HG03108 (cell line): ENCODE data around the gene CLEC16A.

Experiments used
- ATAC-seq: cut with Tn5 transposase; IDR thresholded peaks from one replicate; pipeline ENCODE4 v1.9.1; 2021; ENCODE audit warnings: moderate library complexity; ENCODE audit not compliant: unreplicated experiment

Gene CLEC16A

DNA sequence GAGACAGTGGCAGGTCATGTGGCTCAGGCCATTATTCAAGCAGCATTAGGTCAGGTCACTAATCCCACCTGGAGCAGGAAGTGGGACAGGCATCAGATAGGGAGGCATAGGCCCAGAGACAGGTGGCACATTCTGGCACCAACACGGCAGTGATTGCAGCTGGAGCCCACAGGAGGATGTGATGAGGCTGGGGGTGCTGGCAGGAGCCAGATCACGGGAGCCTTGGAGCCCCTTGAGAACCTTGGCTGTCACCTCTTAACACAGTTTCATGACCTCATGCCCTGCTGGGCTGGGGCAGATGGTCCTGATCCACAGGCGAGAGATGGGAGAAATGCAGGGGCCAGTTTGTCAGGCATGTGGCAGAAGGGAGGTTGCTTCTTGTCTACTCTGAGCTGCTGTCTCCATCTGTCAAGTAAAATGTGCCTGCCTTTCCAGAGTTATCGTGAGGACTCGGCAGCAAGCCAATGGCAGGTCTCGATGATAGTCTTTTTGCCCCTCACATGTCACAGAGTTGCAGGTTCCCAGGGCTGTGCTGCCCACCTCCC, 109.6 kb downstream of the CLEC16A start:
- no peak for ATAC-seq

DNA sequence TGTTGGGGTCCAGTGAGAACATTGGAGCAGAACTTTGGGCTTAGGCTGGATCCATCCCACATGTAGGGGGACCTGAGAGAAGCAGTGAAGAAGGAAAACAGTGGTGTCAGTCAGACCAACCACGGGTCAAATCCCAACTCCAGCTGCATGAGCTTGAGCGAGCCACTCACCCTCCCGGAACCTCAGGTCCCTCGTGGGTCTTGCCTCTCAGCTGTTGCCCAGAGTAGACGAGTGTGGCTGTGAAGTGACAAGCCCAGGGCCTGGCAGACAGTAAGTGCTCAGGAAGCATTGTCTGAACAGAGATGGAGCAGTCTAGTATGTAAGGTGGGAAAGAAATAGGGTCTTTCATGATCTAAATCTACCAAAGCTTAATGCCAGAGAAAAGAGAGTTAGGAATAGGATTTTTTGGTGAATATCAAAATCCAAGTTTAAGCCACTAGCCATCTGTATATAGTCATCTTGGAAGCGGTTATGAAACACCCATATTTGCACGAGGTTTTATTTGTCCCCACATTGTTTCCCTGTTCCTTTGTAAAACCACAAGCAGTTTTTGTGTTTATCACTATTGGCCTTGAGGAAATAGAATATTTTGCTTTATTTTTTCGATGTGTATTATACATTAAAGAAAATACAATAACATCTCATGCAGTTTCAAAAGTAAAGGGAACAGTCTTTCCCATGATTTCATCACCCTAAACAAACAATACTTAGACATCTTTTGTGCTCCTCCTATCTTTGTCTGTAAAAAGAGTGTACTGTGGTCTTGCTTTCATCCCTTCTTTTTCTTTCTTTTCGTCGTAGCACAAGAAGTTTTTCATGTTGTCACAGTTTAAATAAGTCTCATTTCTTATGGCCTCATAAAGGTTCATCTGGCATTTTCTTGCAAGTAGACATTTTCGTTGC, 112.0 kb downstream of the CLEC16A start:
- ATAC-seq, result no peak

DNA sequence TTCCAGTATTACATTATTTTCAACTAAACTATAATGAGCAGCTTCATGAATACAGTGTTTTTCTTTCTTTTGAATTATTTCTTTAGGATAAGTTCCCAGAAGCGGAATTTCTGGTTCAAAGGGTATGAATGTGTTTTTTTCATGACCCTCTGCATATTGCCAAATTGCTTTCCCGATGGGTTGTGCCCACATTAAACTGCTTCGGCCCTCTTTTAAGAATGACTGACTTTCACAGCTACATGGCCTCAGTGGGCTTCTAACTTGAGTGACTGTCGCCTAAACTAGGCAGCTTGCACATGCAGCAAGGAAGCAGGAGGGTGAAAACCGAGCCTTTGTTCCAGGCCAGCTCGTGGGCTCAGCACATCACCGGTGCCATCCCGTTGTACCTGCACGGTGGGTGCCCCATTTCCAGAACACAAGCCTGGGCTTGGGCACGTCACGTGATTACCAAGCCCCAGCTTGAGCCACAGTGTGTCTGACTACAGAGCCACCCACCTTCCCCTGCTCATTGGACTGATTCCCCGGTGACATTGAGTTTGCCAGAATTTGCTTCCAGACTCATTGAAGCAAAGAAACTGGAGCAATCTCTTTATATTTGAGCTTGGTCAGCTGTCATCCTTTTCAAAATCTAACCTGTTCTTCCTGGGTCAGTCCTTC, 112.8 kb downstream of the CLEC16A start:
- no peak for ATAC-seq

DNA sequence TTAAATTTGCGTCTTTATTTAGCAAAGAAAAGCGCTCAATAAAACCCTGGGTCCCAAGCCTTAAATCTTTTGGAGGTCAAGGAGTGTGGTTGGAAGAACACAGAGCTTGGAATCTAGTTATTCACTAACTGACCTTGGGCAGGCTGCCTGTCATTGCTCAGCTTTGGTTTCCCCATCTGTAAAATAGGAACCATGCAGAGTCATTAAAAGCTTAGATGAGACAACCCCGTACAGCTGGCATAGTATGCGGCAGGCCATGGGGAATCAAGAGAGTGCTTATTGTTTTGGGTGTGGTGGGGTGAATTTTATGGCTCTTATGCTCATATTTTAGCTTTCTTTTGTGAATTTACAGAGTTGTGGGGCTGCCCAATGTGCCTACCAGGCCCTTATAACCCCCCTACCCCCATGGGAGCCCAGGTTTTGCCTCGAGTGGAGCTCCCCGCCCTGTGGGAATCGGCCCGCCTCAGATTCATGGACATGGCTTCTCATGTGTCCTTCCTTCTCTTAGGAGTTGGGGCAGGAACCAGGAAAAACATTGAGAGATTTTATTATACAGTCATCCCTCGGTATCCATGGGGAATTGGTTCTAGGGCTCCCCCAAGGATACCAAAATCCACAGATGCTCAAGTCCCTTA, 113.5 kb downstream of the CLEC16A start:
- ATAC-seq, result no peak

DNA sequence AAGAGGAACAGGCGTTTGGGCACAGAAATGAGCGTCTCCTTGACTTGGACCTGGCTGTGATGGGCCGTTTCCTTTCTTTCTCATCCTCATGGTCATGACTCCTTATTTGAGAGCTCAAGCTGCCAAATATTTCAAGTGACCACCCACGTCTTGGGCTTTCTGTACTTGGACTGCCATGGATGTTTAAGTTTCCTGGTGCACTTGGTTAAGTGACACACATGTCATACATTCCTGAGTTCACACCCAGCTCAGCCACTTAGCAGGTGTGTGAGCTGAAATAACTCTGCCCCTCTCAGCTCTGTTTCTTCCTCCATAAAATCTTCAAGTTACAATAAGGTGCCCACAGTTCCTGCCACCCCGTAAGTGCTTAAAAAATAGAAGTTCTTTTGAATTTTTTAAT, 114.5 kb downstream of the CLEC16A start:
- ATAC-seq, result no peak

DNA sequence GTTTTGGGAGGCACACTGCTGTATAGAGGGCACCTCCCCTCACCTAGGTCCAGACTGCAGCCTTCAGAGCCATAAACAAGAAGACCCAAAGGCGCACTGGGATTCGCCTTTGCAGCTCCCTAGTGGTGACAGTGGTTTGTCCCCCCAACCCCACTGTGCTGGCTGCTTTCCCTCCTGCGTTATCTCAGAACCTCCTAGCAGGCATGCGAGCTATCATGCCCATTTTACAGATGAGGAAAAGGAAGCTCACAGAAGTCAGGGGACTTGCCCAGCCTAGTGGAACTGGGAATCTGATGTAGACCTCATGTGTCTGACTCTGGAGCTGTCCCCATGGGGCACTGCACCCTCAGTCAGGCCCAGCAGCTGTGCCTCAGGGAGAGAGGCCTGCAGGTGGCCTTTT, 115.2 kb downstream of the CLEC16A start:
- ATAC-seq, result no peak

DNA sequence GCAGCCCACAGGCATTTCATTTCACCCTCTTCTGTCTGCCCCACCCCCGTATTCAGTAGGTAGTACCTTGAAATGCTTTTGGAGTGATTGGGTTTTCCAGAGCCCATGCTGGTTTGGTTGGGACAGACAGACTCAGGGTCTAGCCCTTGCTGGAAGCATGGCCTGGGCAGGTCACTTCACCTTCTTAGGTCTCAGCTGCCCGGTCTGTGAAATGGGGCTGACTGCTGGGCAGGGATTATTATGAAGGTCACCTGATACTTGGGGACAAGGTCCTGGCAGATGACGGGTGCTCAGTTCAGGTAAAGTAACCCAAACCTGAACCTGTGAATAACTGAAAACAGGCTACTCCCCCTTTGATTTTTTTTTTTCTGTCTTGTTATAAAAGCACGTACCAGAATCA, 116.0 kb downstream of the CLEC16A start:
- ATAC-seq, result no peak

DNA sequence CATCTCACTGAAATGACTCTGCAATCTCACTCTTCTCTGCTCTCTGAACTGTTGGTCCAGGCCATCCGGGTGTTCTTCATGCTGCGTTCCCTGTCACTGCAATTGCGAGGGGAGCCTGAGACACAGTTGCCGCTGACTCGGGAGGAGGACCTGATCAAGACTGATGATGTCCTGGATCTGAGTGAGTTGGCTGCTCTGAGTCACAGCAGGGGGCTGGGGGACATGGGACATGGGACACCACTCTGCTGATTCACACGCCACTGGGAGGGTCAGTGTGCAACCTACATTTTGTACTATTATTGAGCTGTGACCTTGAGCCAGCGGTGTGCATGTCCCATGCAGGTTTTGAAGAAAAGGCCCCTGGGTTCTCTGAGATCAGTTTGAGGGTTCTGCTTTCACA, 116.5 kb downstream of the CLEC16A start:
- ATAC-seq, result no peak

DNA sequence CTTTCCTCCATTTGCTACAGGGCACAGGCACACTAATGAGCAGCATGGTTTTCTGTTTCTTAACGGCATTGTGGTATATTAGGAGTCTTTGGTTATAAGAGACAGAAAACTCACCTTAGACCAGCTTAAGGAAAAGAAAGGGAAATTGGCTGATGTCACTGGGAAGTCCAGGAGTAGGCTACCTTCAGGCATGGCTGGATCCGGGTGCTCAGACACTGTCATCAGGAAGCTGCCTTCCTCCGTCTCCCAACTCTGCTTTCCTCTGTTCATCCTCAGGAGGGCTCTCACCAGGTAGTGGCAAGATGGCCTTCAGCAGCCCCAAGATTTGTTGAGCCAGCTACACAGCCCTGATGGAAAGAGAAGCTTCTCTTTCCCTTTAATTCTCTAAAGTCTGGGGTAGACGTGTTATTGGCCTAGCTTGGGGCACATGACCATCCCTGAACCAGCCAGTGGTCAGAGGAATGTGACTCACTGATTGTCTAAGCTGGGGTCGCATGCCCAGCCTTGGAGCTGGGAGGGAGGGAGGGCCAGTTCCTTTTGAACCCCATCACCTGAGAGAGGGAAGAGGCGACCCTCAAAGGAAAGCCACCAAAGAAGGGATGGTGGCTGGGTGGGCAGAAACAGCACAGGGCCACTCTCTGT, 117.4 kb downstream of the CLEC16A start:
- no peak for ATAC-seq

DNA sequence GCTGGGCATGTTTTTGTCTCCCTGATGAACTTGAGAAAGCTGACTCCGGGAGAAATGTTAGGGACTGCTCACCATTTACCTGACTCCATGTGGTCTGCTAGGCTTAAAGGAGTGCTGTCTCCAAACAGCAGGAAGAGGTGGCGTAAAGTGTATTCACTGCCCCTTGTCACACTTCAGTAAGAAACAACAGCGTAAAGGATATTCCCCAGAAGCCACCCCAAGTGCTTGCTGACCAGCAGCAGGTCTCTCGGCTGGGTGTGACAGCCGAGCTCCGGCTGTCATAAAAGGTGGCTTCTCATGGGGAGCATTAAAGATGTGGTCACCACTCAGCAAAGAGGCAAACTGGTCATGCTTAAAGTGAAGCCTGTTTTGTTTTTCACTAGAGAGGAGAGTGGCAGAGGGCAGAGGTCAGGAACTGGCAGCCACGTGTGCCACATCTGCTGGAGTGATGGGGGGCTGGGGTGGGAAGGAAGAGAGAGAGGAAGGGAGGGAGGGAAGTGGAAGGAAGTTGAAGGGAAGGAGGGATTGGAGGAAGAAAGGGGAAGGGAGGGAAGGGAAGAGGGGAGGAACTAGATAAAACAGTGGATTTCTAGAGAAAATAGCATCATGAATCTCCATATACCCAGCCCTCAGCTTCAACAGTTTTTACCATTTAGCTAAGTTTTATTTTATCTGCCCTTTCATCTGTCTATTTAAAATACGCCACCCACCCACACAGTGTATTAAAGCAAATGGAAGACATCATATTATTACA, 119.3 kb downstream of the CLEC16A start:
- no peak for ATAC-seq

DNA sequence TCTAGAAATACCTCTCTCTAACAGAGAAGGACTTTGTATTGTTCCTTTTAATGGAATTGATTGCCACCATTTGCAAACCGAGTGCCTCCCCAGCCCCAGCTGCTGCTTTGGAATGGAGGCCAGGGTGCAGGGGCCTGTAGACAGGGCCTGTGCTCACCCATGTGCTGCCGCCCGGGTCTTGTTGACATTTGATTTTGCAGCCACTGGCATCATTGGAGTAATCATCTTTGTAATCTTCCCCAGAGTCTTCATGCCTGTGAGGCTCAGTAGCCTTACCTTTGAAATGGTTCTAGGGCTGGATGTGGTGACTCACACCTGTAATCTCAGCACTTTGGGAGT, 119.8 kb downstream of the CLEC16A start:
- no peak for ATAC-seq

DNA sequence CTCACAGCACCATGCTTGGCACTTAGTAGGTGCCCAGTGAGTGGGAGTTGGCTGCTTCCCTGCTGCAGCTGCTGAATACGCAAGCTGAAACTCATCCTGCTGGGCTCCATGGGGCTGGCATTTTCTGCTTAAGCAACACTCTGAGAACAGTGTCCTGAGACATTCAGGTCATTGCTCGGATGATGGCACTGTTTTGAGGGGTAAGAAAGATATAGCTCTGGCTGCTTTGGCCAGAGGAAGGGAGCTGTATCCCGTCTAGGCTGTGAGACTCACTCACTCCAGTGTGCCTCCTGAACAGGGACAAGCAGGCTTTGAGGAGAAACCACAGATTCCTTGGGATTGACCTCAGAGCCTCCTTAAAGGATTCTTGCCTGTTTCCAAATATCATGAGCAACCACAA, 120.5 kb downstream of the CLEC16A start:
- no peak for ATAC-seq

DNA sequence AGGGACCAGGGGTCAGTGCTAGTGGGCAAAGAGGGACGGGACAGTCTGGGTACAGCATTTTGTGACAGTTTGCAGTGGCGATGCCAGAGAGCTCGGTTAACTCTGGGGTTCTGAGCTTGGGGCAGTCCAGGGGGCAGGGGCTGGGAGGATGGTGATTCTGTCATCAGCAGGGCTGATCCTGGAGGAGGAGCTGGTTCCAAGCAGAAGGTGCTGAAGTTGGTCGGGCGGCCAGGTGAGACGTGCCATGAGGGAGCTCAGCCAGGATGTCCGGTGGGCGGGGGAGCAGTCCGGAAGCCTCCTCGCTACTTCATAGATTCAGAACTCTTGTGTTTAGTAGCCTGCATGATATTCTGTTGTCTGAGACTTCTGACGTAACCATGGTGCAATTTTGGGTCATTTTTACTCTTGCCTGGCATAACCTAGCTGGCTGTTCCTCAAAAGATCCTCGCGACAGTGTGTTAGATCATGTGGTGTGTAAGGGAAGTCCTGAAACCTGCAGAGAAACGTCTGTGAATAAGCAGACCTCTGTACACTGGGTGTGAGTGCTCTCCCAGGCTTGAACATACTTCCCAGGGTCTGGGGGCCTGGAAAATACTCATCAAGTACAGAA, 122.0 kb downstream of the CLEC16A start:
- ATAC-seq, result no peak

DNA sequence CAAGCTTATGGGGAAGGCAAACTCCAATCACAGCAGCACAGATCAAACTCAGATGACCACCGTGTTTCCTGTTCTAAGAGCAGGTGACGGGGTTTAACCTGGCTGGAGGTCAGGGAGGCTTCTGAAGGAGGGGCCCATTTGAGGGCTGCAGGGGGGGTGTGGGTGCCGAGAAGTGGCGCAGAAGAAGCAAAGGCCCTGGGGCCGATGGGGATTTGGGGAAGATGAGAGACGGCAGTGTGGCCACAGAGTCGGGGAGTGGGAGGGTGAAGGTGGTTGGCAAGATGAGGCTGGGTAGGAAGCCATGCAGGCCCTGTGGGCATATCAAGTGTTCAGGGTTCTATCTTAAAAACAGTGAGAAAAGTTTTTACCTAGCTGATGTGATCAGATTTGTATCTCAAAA, 122.9 kb downstream of the CLEC16A start:
- no peak for ATAC-seq

DNA sequence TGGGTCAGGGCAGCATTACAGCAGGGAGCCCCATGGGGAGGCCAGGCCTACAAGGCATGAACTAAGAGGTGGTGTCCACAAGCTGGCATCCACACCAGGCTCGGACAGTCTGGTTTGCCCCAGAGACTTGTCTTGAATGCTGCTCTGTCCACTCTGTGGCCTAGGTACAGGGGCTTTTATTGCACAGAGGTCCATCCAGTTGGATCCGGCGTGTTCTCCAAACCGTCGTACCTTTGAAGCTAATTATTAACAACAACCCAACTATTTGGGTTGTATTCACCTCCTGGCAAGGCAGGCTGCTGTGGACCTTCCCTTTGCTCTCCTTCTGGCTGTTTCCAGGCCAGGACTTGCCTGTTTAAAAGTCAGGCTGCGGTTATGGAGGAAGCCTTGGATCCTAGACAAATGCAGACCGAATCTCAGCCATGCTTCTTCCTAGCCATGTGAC, 123.4 kb downstream of the CLEC16A start:
- no peak for ATAC-seq

DNA sequence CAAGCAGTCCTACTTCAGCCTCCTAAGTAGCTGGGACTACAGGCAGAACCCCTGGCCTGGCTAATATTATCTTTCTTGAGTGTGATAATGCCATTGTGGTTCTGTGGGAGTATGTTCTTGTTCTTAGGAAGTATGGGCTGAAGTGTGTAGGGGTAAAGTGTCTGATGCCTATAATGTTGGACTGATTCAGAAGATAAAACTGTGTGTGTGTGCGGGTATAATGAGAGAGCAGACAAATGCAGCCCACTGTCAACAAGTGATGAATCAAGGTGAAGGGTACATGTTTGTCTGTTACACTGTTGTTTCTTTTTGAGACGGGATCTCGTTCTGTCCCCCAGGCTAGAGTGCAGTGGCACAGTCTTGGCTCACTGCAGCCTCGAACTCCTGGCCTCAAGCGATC, 127.5 kb downstream of the CLEC16A start:
- no peak for ATAC-seq

DNA sequence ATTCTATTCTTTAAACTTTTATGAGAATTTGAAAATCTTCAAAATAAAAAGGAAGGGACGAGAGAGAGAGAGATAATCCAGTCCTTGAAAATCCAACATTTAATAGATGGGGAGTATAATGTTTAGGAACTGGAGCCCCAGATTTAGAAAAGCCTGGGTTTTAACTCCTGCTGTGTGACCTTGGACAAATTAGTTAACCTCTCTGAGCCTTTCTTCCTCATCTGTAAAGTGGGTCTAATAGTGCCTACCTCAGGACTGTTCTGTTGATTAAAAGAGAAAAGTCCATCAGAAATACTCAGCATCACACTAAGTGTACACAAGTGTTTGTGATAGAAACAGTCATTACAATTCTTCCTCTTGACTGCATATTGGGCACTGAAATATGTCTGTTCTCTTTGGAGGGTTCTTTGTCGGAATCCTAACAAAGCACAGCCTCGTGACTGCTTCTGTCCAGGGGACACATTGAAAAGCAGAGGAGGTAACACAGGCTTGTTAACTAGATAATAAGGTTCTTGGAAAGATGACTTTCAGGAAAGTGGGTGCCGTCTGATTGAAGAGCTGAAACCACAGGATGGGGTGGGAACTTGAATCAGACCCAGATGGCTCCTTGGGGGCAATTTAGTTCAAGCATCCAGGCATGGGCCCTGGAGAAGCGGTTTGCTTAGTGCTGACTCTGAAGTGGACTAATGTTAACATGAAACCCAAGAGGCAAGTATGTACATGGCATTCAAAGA, 128.2 kb downstream of the CLEC16A start:
- ATAC-seq, result no peak

DNA sequence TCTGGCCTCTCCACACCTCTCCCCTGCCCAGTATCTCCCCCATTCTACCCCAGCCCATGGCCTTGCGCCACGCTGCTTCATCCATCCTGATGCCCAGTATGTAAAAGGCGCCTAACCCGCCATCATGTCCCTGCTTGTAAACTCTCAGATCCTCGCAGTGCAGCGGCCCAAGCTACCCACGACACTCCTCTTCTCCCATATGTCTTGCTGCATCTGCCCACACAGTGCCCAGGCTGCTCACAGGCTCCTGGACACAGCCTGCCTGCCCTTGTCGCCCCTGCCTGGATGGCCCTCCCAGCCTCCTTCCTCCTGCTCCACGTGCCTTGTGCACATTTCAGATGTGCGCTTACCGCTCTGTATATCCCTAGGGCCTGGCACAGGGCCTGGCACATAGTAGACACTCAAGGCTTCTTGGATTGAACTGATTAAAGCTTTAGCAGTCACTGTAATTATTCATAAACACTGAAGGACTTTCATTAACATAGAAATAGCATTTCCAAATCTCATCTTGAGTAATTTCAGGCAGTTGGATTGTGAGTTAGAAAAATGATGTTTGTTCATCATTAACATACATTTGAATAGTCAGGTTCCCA, 129.1 kb downstream of the CLEC16A start:
- ATAC-seq, result no peak

DNA sequence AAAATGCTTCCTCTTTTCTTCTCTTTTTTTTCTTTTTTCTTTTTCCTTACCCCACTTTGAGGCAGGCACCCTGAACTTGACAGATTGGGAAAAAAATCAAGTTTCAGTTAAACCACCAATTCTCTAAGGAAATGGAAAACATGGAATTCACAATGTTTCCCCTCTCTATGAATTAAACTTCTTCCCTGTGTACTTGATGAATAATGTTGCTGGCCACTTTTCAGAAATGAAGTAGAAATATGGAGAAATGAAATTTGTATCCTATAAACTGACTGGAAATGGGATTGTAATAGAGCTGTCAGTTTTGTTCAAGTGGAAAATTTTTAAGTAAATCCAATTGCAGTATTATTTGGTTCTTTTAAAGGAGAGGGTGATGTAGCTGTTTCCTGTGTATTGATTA, 129.8 kb downstream of the CLEC16A start:
- no peak for ATAC-seq
